Pancreas (tissue), 10 donors: ENCODE results near the gene RNF14. TPM values are rescaled to one million over a fixed set of nuclear protein-coding genes. Genes with fewer than 3 reads are reported as not detected.

ENCODE experiments used
- ATAC-seq, 4 donors: fragments of 200-7000 bp; cut with Tn5 transposase; one replicate each; pipeline versions ENCODE4 v1.8.0 to v1.9.1; 2020; ENCODE audit warnings: mild to moderate bottlenecking in 4 of 4, moderate library complexity in 4 of 4
- DNase-seq, 6 donors: peaks; one replicate each; pipeline ENCODE4 v3.0.0-alpha.2; 2020
- FAIRE-seq: peaks from 2 replicates; lab custom pipeline; 2012; peaks lifted over from hg19 to GRCh38; lab: Jason Lieb, UNC
- H3K27ac ChIP-seq, 4 donors: fragments of 200-600 bp; sonication (generic); 1 replicate in 3 of 4; 2 replicates in 1 of 4; pipeline versions ENCODE4 v1.5.0 to v1.8.0; 2020
- H3K27me3 ChIP-seq, 4 donors: fragments of 200-600 bp; one replicate each; pipeline ENCODE4 v1.8.0; 2021
- H3K36me3 ChIP-seq, 3 donors: fragments of 200-600 bp; sonication (generic) in 1 of 3; one replicate each; pipeline versions ENCODE4 v1.5.0 to v1.8.0; 2020 to 2021
- H3K4me1 ChIP-seq, 3 donors: fragments of 200-600 bp; one replicate each; pipeline ENCODE4 v1.8.0; 2021
- H3K4me3 ChIP-seq, 4 donors: fragments of 200-600 bp; sonication (generic) in 2 of 4; one replicate each; pipeline versions ENCODE4 v1.5.0 to v1.8.0; 2020 to 2021
- H3K9me3 ChIP-seq, 4 donors: fragments of 200-600 bp; one replicate each; pipeline ENCODE4 v1.8.0; 2021
- WGBS, 2 donors: extraction: QIAGEN DNeasy Blood & Tissue Kit; methylation state at CpG; one replicate each; pipeline ENCODE4 v1.1.7; 2013; 5-methylcytosine and 5-hydroxymethylcytosine counted together
- intact Hi-C, 3 donors: fragments of 100-400 bp; cut with DNase I; formaldehyde crosslinking; loops; one replicate each; pipeline versions ENCODE4 v1.11.1 to v1.14.2; 2022
- polyA plus RNA-seq, 2 donors: library from polyadenylated mRNA; stranded (reverse); fragments of 200-250 nt; gene quantifications; one replicate each; pipeline ENCODE4 v1.2.3, GENCODE V29; 2013
- total RNA-seq, 6 donors: library from RNA; stranded (reverse); fragmentation: NEBNext Ultra II Directional in 4 of 6; extraction: Animal tissue kit (Norgen Biotek cat#: 25700) in 4 of 6; gene quantifications; one replicate each; pipeline versions ENCODE4 v1.2.1 to v1.2.4, GENCODE V29; 2021 to 2023
- TF ChIP-seq, protein P1 (sequence below), 4 donors: fragments of 200-600 bp; sonication (generic) in 3 of 4; IDR thresholded peaks; one replicate each; pipeline versions ENCODE4 v1.5.0 to v1.8.0; 2021; ENCODE audit warnings: antibody characterized with exemption in 4 of 4
- donor health status: healthy with polysubstance abuse.
- donor health status: DM: no; HTN: no; CAD: no; lungs with moderate emphysema.
- donor health status: DM: no; HTN: no; CAD: no.
- donor health status: control.
- donor health status: control.
- donor health status: Bipolar disorder and iron deficiency.
- donor health status: DM: yes; HTN: yes; CAD: no.
- donor health status: DM: no; HTN: no; CAD: no.
- donor health status: DM: no; HTN: no; CAD: no.
- donor health status: DM: yes; HTN: yes; CAD: no.

RNF14 gene
- total and polyA plus RNA-seq, 8 donors = 7.8 to 30.4 (median 19.8) TPM

DNA sequence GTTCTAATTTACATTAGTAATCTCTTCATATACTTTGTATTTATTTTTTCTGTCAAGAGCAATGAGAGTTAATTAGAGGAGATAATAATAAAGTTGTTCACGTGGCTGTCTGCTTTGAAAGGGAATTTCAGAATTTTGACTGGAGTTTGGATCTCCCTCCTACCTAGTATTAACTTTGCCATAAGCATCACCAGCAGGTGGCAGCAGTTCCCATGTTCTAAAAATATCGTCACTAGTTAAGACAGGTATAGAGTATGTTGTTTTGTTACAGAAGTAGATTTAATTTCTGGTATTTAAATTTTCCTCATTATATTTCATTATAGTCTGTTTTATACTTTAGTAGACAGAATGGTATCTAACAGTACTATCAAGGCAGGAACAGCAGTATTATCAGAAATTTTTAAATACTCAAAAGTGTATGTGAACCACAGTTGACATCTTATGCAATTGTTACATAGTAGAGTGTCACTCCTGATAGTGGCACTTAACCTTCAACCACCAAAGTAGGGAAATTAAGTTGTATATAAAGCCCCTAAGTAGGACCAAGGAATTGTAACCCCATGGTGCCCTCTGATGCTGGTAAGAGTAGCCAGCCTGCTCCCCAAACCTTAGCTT is 23.6 kb downstream of the RNF14 start:
- WGBS, 2 donors = 1 to 2% methylated on average over 2 of the region's 2 CpGs
- Histone ChIP-seq H3K36me3 (peaks cover 0 to 8% (median 0%) of the 10 kb centered on the region in 3 donors), H3K9me3 (no peaks in the 10 kb centered on the region), H3K4me1 (no peaks in the 10 kb centered on the region), H3K27me3 (no peaks in the 10 kb centered on the region), H3K4me3 (no peak overlapping the region), H3K27ac (no peak overlapping the region)
- ATAC-seq (peak; percentile 82 to 91 (median 90)), FAIRE-seq (peak; percentile 91), DNase-seq (peak in 5 of 6 donors; percentile 50 to 81 (median 66))
- intact Hi-C loops = loop anchor here in 1 of 3 donors (10.0 kb wide), 1 partner anchor 142 kb away; no protein-coding TSS in a partner anchor
- TF ChIP-seq, protein P1, sequence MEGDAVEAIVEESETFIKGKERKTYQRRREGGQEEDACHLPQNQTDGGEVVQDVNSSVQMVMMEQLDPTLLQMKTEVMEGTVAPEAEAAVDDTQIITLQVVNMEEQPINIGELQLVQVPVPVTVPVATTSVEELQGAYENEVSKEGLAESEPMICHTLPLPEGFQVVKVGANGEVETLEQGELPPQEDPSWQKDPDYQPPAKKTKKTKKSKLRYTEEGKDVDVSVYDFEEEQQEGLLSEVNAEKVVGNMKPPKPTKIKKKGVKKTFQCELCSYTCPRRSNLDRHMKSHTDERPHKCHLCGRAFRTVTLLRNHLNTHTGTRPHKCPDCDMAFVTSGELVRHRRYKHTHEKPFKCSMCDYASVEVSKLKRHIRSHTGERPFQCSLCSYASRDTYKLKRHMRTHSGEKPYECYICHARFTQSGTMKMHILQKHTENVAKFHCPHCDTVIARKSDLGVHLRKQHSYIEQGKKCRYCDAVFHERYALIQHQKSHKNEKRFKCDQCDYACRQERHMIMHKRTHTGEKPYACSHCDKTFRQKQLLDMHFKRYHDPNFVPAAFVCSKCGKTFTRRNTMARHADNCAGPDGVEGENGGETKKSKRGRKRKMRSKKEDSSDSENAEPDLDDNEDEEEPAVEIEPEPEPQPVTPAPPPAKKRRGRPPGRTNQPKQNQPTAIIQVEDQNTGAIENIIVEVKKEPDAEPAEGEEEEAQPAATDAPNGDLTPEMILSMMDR (IDR thresholded peaks at IDR 0.05) = peak; percentile 58 to 72 (median 68)

GRCh38 chr5:141994511-141995136 is 25.7 kb downstream of the RNF14 start:
- TF ChIP-seq, protein P1 (IDR thresholded peaks at IDR 0.05) = no peak
- no peak for DNase-seq
- Histone ChIP-seq H3K27ac (no peak overlapping the region), H3K9me3 (no peaks in the 10 kb centered on the region), H3K27me3 (no peaks in the 10 kb centered on the region), H3K4me3 (no peak overlapping the region), H3K4me1 (no peaks in the 10 kb centered on the region), H3K36me3 (peaks cover 0 to 4% (median 0%) of the 10 kb centered on the region in 3 donors)
- no peak for ATAC-seq
- no peak for FAIRE-seq
- intact Hi-C loops = loop anchor here in 1 of 3 donors (10.0 kb wide), 1 partner anchor 140 kb away; no protein-coding TSS in a partner anchor
- 61 to 64% methylated on average over 4 of the region's 4 CpGs for WGBS, 2 donors

DNA sequence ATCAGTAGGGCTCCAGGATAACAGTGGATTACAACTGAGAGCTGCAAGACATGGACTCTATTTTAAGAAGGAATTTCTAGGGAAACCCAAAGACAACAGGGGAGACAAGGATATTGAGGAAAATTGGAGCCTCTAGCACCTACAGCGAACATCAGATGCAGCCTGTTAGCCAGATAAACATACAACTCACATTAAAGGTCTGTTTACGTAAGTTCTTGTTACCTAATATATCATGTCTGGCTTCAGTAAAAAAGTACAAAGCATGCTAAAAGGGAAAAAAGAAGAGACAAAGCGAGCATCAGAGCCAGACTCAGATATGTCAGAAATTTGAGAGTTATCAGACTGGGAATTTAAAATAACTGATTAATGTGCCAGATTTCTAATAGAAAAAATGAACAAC is 26.8 kb downstream of the RNF14 start:
- no peak for DNase-seq
- H3K4me3 ChIP-seq = no peak overlapping the region
- no peaks in the 10 kb centered on the region for H3K9me3 ChIP-seq
- TF ChIP-seq, protein P1 (IDR thresholded peaks at IDR 0.05) = no peak
- H3K4me1 ChIP-seq = no peaks in the 10 kb centered on the region
- intact Hi-C loops = loop anchor here in 1 of 3 donors (10.0 kb wide), 1 partner anchor 139 kb away; no protein-coding TSS in a partner anchor
- peaks cover 0 to 4% (median under 1%) of the 10 kb centered on the region in 3 donors for H3K36me3 ChIP-seq
- FAIRE-seq = no peak
- ATAC-seq = no peak
- WGBS, 2 donors = 95% methylated on average over 3 of the region's 3 CpGs
- H3K27ac ChIP-seq = no peak overlapping the region
- no peaks in the 10 kb centered on the region for H3K27me3 ChIP-seq

DNA sequence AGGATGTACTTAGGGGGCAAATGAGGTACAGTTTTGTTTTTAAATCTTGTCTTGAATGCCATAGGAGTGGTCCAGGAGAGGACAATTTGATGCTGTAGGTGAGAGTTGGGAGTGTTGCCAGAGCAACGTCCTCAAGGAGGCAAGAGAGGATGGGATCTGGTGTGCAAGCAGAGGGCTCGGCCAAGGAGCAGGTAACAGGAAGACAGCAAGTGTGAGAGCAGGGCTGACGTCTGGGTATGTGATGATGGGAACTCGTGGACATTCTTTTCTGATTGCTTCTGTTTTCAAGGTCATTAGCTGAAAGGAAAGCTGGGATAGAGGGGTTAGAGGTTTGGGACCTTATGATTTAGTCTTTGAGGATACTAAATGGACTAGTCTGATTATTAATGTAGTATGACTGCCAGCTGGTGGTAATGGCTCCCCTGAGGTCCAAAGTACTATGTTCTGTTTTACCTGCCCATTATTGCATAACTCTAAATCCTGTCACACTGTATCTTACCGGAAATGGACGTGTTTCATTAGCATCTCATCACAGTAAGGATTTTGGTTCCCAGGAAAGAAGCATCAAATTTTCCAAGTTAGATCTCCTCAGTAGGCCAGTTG is 28.6 kb downstream of the RNF14 start:
- intact Hi-C loops = loop anchor here in 1 of 3 donors (10.0 kb wide), 1 partner anchor 137 kb away; no protein-coding TSS in a partner anchor
- 49 to 52% methylated on average over 6 of the region's 6 CpGs for WGBS, 2 donors
- no peaks in the 10 kb centered on the region for H3K27me3 ChIP-seq
- no peak for DNase-seq
- ATAC-seq = peak in 2 of 4 donors; percentile 32 to 55
- no peak overlapping the region for H3K27ac ChIP-seq
- TF ChIP-seq, protein P1 (IDR thresholded peaks at IDR 0.05) = no peak
- peaks cover 0 to 11% (median 4%) of the 10 kb centered on the region in 3 donors for H3K36me3 ChIP-seq
- no peak for FAIRE-seq
- no peak overlapping the region for H3K4me3 ChIP-seq
- H3K4me1 ChIP-seq = no peaks in the 10 kb centered on the region
- no peaks in the 10 kb centered on the region for H3K9me3 ChIP-seq
